OCI-LY7 (cell line): ENCODE data around the gene ARL6IP6. TPM values are rescaled to one million over a fixed set of nuclear protein-coding genes. Genes with fewer than 3 reads are reported as not detected.
"Not testable (repeated sequence)": the region's sequence is repeated elsewhere in the genome, so short reads cannot be mapped to it uniquely, and the experiment has no call there.

Source experiments
- BruUV-seq: library from RNA; stranded (reverse); fragments of 400-500 nt; replicated peaks from 2 replicates; lab custom pipeline; 2021; lab: Mats Ljungman, UMichigan
- CTCF ChIA-PET: fragments of 300-600 bp; sonication (Branson Sonifier 250); formaldehyde crosslinking; loops from one replicate; lab custom pipeline; 2022; ENCODE audit warnings: antibody characterized with exemption; ENCODE audit not compliant: unreplicated experiment; lab: Charles Lee
- POLR2A ChIA-PET: fragments of 300-600 bp; sonication (Branson Sonifier 250); formaldehyde crosslinking; loops from one replicate; lab custom pipeline; 2022; ENCODE audit warnings: antibody characterized with exemption; lab: Charles Lee
- DNase-seq: peaks from one replicate; pipeline ENCODE4 v3.0.0-alpha.2; 2015; ENCODE audit warnings: low spot score
- H2AFZ ChIP-seq: fragments of 200-600 bp; sonication (generic), shearing (Covaris generic); 2 replicates; pipeline ENCODE4 v1.6.1; 2014; ENCODE audit warnings: mild to moderate bottlenecking, antibody characterized with exemption, low read length, moderate library complexity
- H3K27ac ChIP-seq: fragments of 200-600 bp; sonication (generic); 2 replicates; pipeline ENCODE4 v1.5.1; 2014; ENCODE audit warnings: mixed run types, low read depth, mild to moderate bottlenecking, moderate library complexity, low read length, inconsistent platforms; ENCODE audit not compliant: poor library complexity, severe bottlenecking
- H3K36me3 ChIP-seq: fragments of 200-600 bp; sonication (generic); 2 replicates; pipeline ENCODE4 v1.6.1; 2014; ENCODE audit warnings: mild to moderate bottlenecking, antibody characterized with exemption, low read length, moderate library complexity, mixed read lengths; ENCODE audit not compliant: insufficient read depth
- H3K4me1 ChIP-seq: fragments of 200-600 bp; sonication (generic); 2 replicates; pipeline ENCODE4 v1.5.1; 2014; ENCODE audit warnings: mild to moderate bottlenecking, low read length; ENCODE audit not compliant: insufficient read depth, poor library complexity, severe bottlenecking
- H3K4me2 ChIP-seq: fragments of 200-600 bp; sonication (generic); 2 replicates; pipeline ENCODE4 v1.6.1; 2014; ENCODE audit warnings: mild to moderate bottlenecking, low read length
- H3K4me3 ChIP-seq: fragments of 200-600 bp; sonication (generic); 2 replicates; pipeline ENCODE4 v1.5.1; 2014; ENCODE audit warnings: mild to moderate bottlenecking, low read depth, low read length; ENCODE audit not compliant: poor library complexity, severe bottlenecking
- H3K79me2 ChIP-seq: fragments of 200-600 bp; sonication (generic); 2 replicates; pipeline ENCODE4 v1.6.1; 2016; ENCODE audit warnings: low read depth, mild to moderate bottlenecking, low read length, moderate library complexity, mixed read lengths; ENCODE audit not compliant: insufficient read depth
- H3K9me2 ChIP-seq: fragments of 200-600 bp; sonication (generic); 2 replicates; pipeline ENCODE4 v1.6.1; 2016; ENCODE audit warnings: mild to moderate bottlenecking, low read length, mixed read lengths; ENCODE audit not compliant: insufficient read depth
- H3K9me3 ChIP-seq: fragments of 200-600 bp; sonication (generic); 2 replicates; pipeline ENCODE4 v1.6.1; 2014; ENCODE audit warnings: mild to moderate bottlenecking, mixed run types, low read length, mixed read lengths
- H4K20me1 ChIP-seq: fragments of 200-600 bp; sonication (generic); 2 replicates; pipeline ENCODE4 v1.6.1; 2014; ENCODE audit warnings: mild to moderate bottlenecking, antibody characterized with exemption, low read length, moderate library complexity, mixed read lengths; ENCODE audit not compliant: insufficient read depth
- EZH2phosphoT487 ChIP-seq: fragments of 200-600 bp; sonication (generic); IDR thresholded peaks from 2 replicates; pipeline ENCODE4 v1.6.1; 2018; ENCODE audit warnings: low read depth, borderline replicate concordance, mild to moderate bottlenecking, mixed run types, antibody characterized with exemption, low read length, moderate library complexity, mixed read lengths
- intact Hi-C: fragments of 100-400 bp; cut with micrococcal nuclease; formaldehyde crosslinking; loops from one replicate; pipeline ENCODE4 v1.10.0; 2022; ENCODE audit not compliant: unreplicated experiment
- total RNA-seq, 2 experiments: library from RNA; depleted of rRNA in 1 of 2; stranded (reverse); fragments of >200 nt in 1 of 2; shearing (Covaris generic) in 1 of 2; gene quantifications; 2 replicates each; pipeline ENCODE4 v1.2.3, GENCODE V29; 2014 to 2022
- TF ChIP-seq, protein P1 (sequence below): fragments of 200-600 bp; sonication (generic); conservative IDR thresholded peaks from 2 replicates; pipeline ENCODE4 v1.5.1; 2014; ENCODE audit warnings: mild to moderate bottlenecking, antibody characterized with exemption, low read length, moderate library complexity, mixed read lengths

ARL6IP6 gene
- total RNA-seq, 2 experiments from 2014 or later, result 34.6 to 61.8 TPM

DNA sequence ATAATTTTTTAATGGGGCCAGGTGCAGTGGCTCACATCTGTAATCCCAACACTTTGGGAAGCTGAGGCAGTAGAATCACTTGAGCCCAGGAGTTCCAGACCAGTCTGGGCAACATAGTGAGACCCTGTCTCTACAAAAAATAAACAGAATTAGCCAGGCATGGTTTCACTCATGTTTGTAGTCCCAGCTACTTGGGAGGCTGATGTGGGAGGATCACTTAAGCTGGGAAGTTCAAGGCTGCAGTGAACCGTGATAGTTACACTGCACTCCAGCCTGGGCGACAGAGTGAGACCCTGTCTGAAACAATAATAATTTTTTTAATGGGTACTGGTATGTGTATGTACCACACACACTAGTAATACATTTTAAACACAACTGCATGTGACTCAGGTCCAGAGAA lies 2.4 kb downstream of the ARL6IP6 start:
- Histone ChIP-seq H3K27ac (no peak overlapping the region), H4K20me1 (peaks cover 57% of the 10 kb centered on the region), H3K4me1 (peaks cover 27% of the 10 kb centered on the region), H3K79me2 (peaks cover 85% of the 10 kb centered on the region), H2AFZ (no peak overlapping the region), H3K4me2 (peak overlapping the region; percentile 88), H3K4me3 (peak overlapping the region; percentile 76), H3K9me3 (0 out of 2 replicates have a peak, but pooled peaks cover 3% of the 10 kb centered on the region), H3K9me2 (no peaks in the 10 kb centered on the region), H3K36me3 (peaks cover 63% of the 10 kb centered on the region)
- CTCF ChIA-PET, result interaction anchor here (1.2 kb wide), 1 partner anchor 9 kb away, joined by 3 read pairs; no protein-coding TSS in a partner anchor
- DNase-seq, result no peak
- TF ChIP-seq EZH2phosphoT487, result no peak
- TF ChIP-seq, protein P1, sequence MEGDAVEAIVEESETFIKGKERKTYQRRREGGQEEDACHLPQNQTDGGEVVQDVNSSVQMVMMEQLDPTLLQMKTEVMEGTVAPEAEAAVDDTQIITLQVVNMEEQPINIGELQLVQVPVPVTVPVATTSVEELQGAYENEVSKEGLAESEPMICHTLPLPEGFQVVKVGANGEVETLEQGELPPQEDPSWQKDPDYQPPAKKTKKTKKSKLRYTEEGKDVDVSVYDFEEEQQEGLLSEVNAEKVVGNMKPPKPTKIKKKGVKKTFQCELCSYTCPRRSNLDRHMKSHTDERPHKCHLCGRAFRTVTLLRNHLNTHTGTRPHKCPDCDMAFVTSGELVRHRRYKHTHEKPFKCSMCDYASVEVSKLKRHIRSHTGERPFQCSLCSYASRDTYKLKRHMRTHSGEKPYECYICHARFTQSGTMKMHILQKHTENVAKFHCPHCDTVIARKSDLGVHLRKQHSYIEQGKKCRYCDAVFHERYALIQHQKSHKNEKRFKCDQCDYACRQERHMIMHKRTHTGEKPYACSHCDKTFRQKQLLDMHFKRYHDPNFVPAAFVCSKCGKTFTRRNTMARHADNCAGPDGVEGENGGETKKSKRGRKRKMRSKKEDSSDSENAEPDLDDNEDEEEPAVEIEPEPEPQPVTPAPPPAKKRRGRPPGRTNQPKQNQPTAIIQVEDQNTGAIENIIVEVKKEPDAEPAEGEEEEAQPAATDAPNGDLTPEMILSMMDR, result no peak
- POLR2A ChIA-PET, result interaction anchor here (0.7 to 1.8 kb wide), 4 partner anchors 9 to 39 kb away, joined by 3 to 9 read pairs (median 4); no protein-coding TSS in a partner anchor
- intact Hi-C loops, result no loop called here
- BruUV-seq, result no TSS peak

DNA sequence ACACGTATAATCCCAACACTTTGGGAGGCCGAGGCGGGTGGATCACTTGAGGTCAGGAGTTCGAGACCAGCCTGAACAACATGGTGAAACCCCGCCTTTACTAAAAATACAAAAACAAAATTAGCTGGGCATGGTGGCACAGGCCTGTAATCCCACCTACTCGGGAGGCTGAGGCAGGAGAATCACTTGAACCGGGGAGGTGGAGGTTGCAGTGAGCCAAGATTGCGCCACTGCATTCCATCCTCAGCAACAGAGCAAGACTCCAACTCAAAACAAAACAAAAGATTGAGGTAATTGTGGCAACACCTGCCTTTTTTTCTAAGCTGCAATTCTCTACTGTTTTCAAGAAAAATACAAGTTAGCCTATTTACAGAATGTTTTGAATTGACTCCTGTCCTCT lies 4.2 kb downstream of the ARL6IP6 start:
- POLR2A ChIA-PET, result interaction anchor here (0.8 to 1.0 kb wide), 3 partner anchors 8 to 10 kb away, joined by 3 read pairs; no protein-coding TSS in a partner anchor
- H2AFZ ChIP-seq, intact Hi-C loops, BruUV-seq, H3K27ac ChIP-seq, DNase-seq, CTCF ChIA-PET, H3K4me3 ChIP-seq, H3K4me2 ChIP-seq, H3K9me2 ChIP-seq, H3K9me3 ChIP-seq: not testable (repeated sequence)
- Histone ChIP-seq H3K4me1 (peaks cover 27% of the 10 kb centered on the region), H3K36me3 (peaks cover 79% of the 10 kb centered on the region), H3K79me2 (peaks cover 89% of the 10 kb centered on the region), H4K20me1 (peaks cover 47% of the 10 kb centered on the region)

DNA sequence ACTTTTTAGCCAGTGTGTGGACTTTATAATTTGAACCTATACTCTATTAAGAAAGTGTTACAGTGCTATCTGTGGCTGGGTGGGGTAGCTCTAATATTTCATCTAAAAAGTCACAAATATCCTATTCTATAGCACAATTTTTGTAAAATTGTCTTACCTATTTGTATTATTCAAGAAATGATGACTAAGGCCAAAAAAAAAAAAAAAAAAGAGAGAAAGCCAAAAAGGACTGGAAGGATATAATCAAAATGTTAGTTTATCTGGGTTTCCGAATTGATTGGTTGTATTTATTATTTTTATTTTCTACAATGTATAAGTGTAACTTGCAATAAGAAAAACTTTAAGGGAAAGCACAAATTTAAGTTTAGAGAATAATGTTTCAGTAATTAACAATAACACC lies 5.5 kb downstream of the ARL6IP6 start:
- Histone ChIP-seq H3K4me3 (no peak overlapping the region), H3K79me2 (peaks cover 96% of the 10 kb centered on the region), H2AFZ (no peak overlapping the region), H4K20me1 (peaks cover 51% of the 10 kb centered on the region), H3K27ac (no peak overlapping the region), H3K36me3 (peaks cover 92% of the 10 kb centered on the region), H3K4me2 (no peak overlapping the region), H3K9me2 (no peaks in the 10 kb centered on the region), H3K9me3 (0 out of 2 replicates have a peak, but pooled peaks cover 3% of the 10 kb centered on the region), H3K4me1 (peaks cover 27% of the 10 kb centered on the region)
- intact Hi-C loops, result no loop called here
- TF ChIP-seq, protein P1, result no peak
- no peak for TF ChIP-seq EZH2phosphoT487
- no TSS peak for BruUV-seq
- CTCF ChIA-PET, result no interaction called here
- POLR2A ChIA-PET, result interaction anchor here (0.6 to 0.7 kb wide), 2 partner anchors 30 to 1250 kb away, joined by 3 to 6 read pairs; no protein-coding TSS in a partner anchor
- no peak for DNase-seq
